CD14-positive monocyte (primary cell): Measurements from ENCODE around the gene CIITA. TPM values are rescaled to one million over a fixed set of nuclear protein-coding genes. Genes with fewer than 3 reads are reported as not detected.
A peak's percentile ranks its signal among the peaks of the same experiment; 100 is the strongest.

Experiments used
- DNase-seq, 3 donors: peaks; one replicate each; pipeline ENCODE4 v3.0.0-alpha.2; 2011 to 2022
- H2AFZ ChIP-seq: 2 replicates; pipeline ENCODE4 v1.6.0; 2012; ENCODE audit warnings: mild to moderate bottlenecking, low read depth, low read length, inconsistent platforms; ENCODE audit not compliant: insufficient read depth, poor library complexity, severe bottlenecking
- H3K27ac ChIP-seq, 2 donors: 1 replicate in 1 of 2; 2 replicates in 1 of 2; pipeline ENCODE4 v1.5.1; 2012 to 2013; ENCODE audit warnings: low read length in 2 of 2, control low read depth in 1 of 2, inconsistent platforms in 1 of 2, low read depth in 1 of 2, mild to moderate bottlenecking in 1 of 2
- H3K27me3 ChIP-seq, 2 donors: one replicate each; pipeline versions ENCODE4 v1.6.0 to v1.6.1; 2011 to 2013; ENCODE audit warnings: low read length in 2 of 2; ENCODE audit not compliant: control insufficient read depth in 2 of 2, insufficient read depth in 2 of 2
- H3K36me3 ChIP-seq, 2 donors: replicated peaks in 1 of 2; 1 replicate in 1 of 2; 2 replicates in 1 of 2; pipeline versions ENCODE4 v1.5.1 to v1.6.1; 2012 to 2013; ENCODE audit warnings: low read length in 2 of 2, control low read depth in 1 of 2, inconsistent platforms in 1 of 2, mild to moderate bottlenecking in 1 of 2; ENCODE audit not compliant: insufficient read depth in 2 of 2, control insufficient read depth in 1 of 2
- H3K4me1 ChIP-seq, 2 donors: 1 replicate in 1 of 2; 2 replicates in 1 of 2; pipeline versions ENCODE4 v1.5.1 to v1.6.1; 2012 to 2013; ENCODE audit warnings: low read length in 2 of 2, control low read depth in 1 of 2, inconsistent platforms in 1 of 2, mild to moderate bottlenecking in 1 of 2, moderate library complexity in 1 of 2; ENCODE audit not compliant: insufficient read depth in 2 of 2, control insufficient read depth in 1 of 2
- H3K4me2 ChIP-seq: replicated peaks from 2 replicates; pipeline ENCODE3; 2012; ENCODE audit warnings: low read length, moderate library complexity, mild to moderate bottlenecking; ENCODE audit not compliant: poor library complexity, severe bottlenecking; ENCODE audit errors: extremely low read depth
- H3K4me3 ChIP-seq, 3 experiments: fragments of 200-600 bp in 1 of 3; sonication (generic) in 1 of 3; replicated peaks in 1 of 3; 1 replicate in 2 of 3; 2 replicates in 1 of 3; pipeline ENCODE4 v1.5.1; 2011 to 2013; ENCODE audit warnings: low read length in 3 of 3, mild to moderate bottlenecking in 3 of 3, control low read depth in 2 of 3, low read depth in 2 of 3, inconsistent platforms in 1 of 3, moderate library complexity in 1 of 3
- H3K79me2 ChIP-seq: 2 replicates; pipeline ENCODE4 v1.6.0; 2012; ENCODE audit warnings: mild to moderate bottlenecking, control low read depth, inconsistent platforms, low read length, moderate library complexity; ENCODE audit not compliant: insufficient read depth
- H3K9ac ChIP-seq: 2 replicates; pipeline ENCODE4 v1.6.0; 2017; ENCODE audit warnings: low read length, mild to moderate bottlenecking; ENCODE audit not compliant: insufficient read depth, poor library complexity, severe bottlenecking
- H3K9me3 ChIP-seq, 2 donors: replicated peaks in 1 of 2; 1 replicate in 1 of 2; 2 replicates in 1 of 2; pipeline versions ENCODE4 v1.5.1 to v1.6.1; 2012 to 2013; ENCODE audit warnings: low read length in 2 of 2, control low read depth in 1 of 2; ENCODE audit not compliant: control insufficient read depth in 1 of 2, insufficient read depth in 1 of 2
- H4K20me1 ChIP-seq: 2 replicates; pipeline ENCODE4 v1.6.0; 2012; ENCODE audit warnings: mild to moderate bottlenecking, low read length, control low read depth, moderate library complexity; ENCODE audit not compliant: insufficient read depth
- H3K27ac Mint-ChIP-seq, 7 donors: one replicate each; pipeline ENCODE4 v1.8.0; 2020; ENCODE audit warnings: mild to moderate bottlenecking in 7 of 7, mixed read lengths in 7 of 7, moderate library complexity in 6 of 7, inconsistent platforms in 2 of 7
- H3K27me3 Mint-ChIP-seq, 3 donors: one replicate each; pipeline ENCODE4 v1.8.0; 2021 to 2022; ENCODE audit warnings: low read depth in 3 of 3, mild to moderate bottlenecking in 3 of 3, mixed read lengths in 3 of 3, moderate library complexity in 3 of 3, inconsistent platforms in 1 of 3
- H3K36me3 Mint-ChIP-seq, 2 donors: one replicate each; pipeline ENCODE4 v1.8.0; 2020; ENCODE audit warnings: mixed read lengths in 2 of 2, inconsistent platforms in 1 of 2, mild to moderate bottlenecking in 1 of 2
- H3K4me1 Mint-ChIP-seq: one replicate; pipeline ENCODE4 v1.8.0; 2020; ENCODE audit warnings: mild to moderate bottlenecking, mixed read lengths
- H3K4me3 Mint-ChIP-seq, 2 donors: one replicate each; pipeline ENCODE4 v1.8.0; 2020; ENCODE audit warnings: mild to moderate bottlenecking in 2 of 2, mixed read lengths in 2 of 2, moderate library complexity in 1 of 2
- H3K9me3 Mint-ChIP-seq, 7 donors: one replicate each; pipeline ENCODE4 v1.8.0; 2020 to 2022; ENCODE audit warnings: mixed read lengths in 7 of 7, mild to moderate bottlenecking in 6 of 7, moderate library complexity in 6 of 7, inconsistent platforms in 2 of 7
- whole genome bisulfite sequencing: methylation state at CpG from one replicate; pipeline ENCODE4 v1.1.5; 2013; ENCODE audit warnings: missing lambda C conversion rate; ENCODE audit not compliant: insufficient coverage; 5-methylcytosine and 5-hydroxymethylcytosine counted together
- intact Hi-C, 2 donors: fragments of 100-400 bp; cut with micrococcal nuclease; formaldehyde crosslinking; loops; one replicate each; pipeline versions ENCODE4 v1.15.0 to v1.15.1; 2023
- polyA plus RNA-seq, 3 donors: library from polyadenylated mRNA; depleted of rRNA in 1 of 3; unstranded in 2 of 3; stranded (reverse) in 1 of 3; fragments of 300-500 nt in 2 of 3; fragments of >200 nt in 1 of 3; fragmentation: Illumina TruSeq in 2 of 3; gene quantifications; 1 replicate in 2 of 3; 2 replicates in 1 of 3; pipeline ENCODE4 v1.2.3, GENCODE V29; 2012 to 2021
- TF ChIP-seq, protein P1 (sequence below): fragments of 200-600 bp; IDR thresholded peaks from one replicate; pipeline ENCODE4 v1.8.0; 2022; ENCODE audit warnings: antibody characterized with exemption, mild to moderate bottlenecking

The CIITA gene
- polyA plus RNA-seq, 3 donors = 15.6 to 178 (median 22.1) TPM

- Mint-ChIP-seq H3K9me3 (no peaks in the 10 kb centered on the region), H3K27ac (peak overlapping the region in 4 of 7 donors; percentile 30 to 86 (median 58)), H3K4me3 (peak overlapping the region in 1 of 2 donors; percentile 77), H3K27me3 (peaks cover 0 to 4% (median 2%) of the 10 kb centered on the region in 3 donors), H3K4me1 (peaks cover 84% of the 10 kb centered on the region), H3K36me3 (no peaks in the 10 kb centered on the region)
- H3K27ac ChIP-seq = no peak overlapping the region
- WGBS = 73% methylated on average over 4 of the region's 6 CpGs
- no peak overlapping the region for H3K9ac ChIP-seq
- no peak overlapping the region for H3K4me3 ChIP-seq
- no peaks in the 10 kb centered on the region for H3K36me3 ChIP-seq
- peaks cover 87 to 89% of the 10 kb centered on the region in 2 donors for H3K4me1 ChIP-seq
- TF ChIP-seq, protein P1, sequence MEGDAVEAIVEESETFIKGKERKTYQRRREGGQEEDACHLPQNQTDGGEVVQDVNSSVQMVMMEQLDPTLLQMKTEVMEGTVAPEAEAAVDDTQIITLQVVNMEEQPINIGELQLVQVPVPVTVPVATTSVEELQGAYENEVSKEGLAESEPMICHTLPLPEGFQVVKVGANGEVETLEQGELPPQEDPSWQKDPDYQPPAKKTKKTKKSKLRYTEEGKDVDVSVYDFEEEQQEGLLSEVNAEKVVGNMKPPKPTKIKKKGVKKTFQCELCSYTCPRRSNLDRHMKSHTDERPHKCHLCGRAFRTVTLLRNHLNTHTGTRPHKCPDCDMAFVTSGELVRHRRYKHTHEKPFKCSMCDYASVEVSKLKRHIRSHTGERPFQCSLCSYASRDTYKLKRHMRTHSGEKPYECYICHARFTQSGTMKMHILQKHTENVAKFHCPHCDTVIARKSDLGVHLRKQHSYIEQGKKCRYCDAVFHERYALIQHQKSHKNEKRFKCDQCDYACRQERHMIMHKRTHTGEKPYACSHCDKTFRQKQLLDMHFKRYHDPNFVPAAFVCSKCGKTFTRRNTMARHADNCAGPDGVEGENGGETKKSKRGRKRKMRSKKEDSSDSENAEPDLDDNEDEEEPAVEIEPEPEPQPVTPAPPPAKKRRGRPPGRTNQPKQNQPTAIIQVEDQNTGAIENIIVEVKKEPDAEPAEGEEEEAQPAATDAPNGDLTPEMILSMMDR = no peak
- H3K4me2 ChIP-seq = no peak overlapping the region
- no peak overlapping the region for H2AFZ ChIP-seq
- H3K79me2 ChIP-seq = no peaks in the 10 kb centered on the region
- no peaks in the 10 kb centered on the region for H3K27me3 ChIP-seq
- no peak for DNase-seq
- intact Hi-C loops = loop anchor here in 1 of 2 donors (10.0 kb wide), 1 partner anchor 242 kb away; no protein-coding TSS in a partner anchor
- H4K20me1 ChIP-seq = no peaks in the 10 kb centered on the region
- H3K9me3 ChIP-seq = no peaks in the 10 kb centered on the region
Observed at GRCh38 chr16:10867199-10867598, 9.8 kb upstream of the CIITA start.

DNA sequence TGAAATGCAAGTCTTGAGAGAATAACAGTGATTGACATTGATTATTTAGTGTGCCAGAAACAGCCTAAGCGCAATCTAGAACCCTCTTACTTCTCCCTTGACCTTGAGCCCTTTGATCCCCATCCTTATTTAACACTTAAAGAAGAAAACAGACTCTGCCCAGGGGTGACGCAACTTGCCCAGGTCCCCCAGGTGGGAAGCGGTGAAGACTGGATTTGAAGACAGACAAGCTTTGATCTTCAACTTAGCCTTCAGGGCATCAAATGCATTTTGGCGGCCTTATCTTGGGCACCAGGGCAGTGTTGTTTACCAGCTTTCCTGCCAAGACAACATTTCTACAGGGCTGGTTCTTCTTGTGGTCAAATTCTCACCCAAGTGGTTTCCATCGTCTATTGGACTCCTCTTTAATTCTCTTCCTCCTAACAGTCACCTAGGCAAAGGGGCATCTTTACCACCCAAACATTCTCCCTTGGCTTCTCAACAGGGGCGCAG, 8.9 kb upstream of the CIITA start:
- Mint-ChIP-seq H3K27ac (peak overlapping the region; percentile 92 to 95 (median 94)), H3K4me1 (peaks cover 81% of the 10 kb centered on the region), H3K36me3 (no peaks in the 10 kb centered on the region), H3K4me3 (peak overlapping the region; percentile 66 to 86), H3K9me3 (no peaks in the 10 kb centered on the region), H3K27me3 (peaks cover 0 to 4% (median 0%) of the 10 kb centered on the region in 3 donors)
- Histone ChIP-seq H3K9ac (peak overlapping the region; percentile 43), H3K27me3 (no peaks in the 10 kb centered on the region), H3K4me1 (peaks cover 83 to 84% of the 10 kb centered on the region in 2 donors), H3K27ac (peak overlapping the region; percentile 74 to 86), H3K4me2 (peak overlapping the region; percentile 77), H4K20me1 (no peaks in the 10 kb centered on the region), H3K36me3 (no peaks in the 10 kb centered on the region), H2AFZ (peak overlapping the region; percentile 33), H3K9me3 (no peaks in the 10 kb centered on the region), H3K4me3 (peak overlapping the region in 1 of 3 experiments; percentile 69), H3K79me2 (no peaks in the 10 kb centered on the region)
- 52% methylated on average over 3 of the region's 6 CpGs for WGBS
- TF ChIP-seq, protein P1 = no peak
- intact Hi-C loops = loop anchor here in 1 of 2 donors (10.0 kb wide), 1 partner anchor 243 kb away; no protein-coding TSS in a partner anchor
- DNase-seq = no peak
